Endothelial cell of umbilical vein (primary cell): ENCODE measurements around the gene NELFB. TPM values are rescaled to one million over a fixed set of nuclear protein-coding genes. Genes with fewer than 3 reads are reported as not detected.

Experiments
- BruUV-seq: library from RNA; stranded (reverse); fragments of 400-500 nt; replicated peaks from 2 replicates; lab custom pipeline; 2021; lab: Mats Ljungman, UMichigan
- CTCF ChIA-PET: fragments of 300-600, 350-600 bp; sonication (Branson Sonifier 250); formaldehyde crosslinking; loops from one replicate; lab custom pipeline; 2021; ENCODE audit warnings: antibody characterized with exemption, inconsistent platforms; lab: Charles Lee
- POLR2A ChIA-PET: fragments of 300-600, 350-600 bp; sonication (Branson Sonifier 250); formaldehyde crosslinking; loops from one replicate; lab custom pipeline; 2021; ENCODE audit warnings: antibody characterized with exemption, inconsistent platforms; lab: Charles Lee
- DNase-seq: peaks from one replicate; pipeline ENCODE4 v3.0.0-alpha.2; 2011; ENCODE audit warnings: low read depth, low spot score
- FAIRE-seq: peaks from 2 replicates; lab custom pipeline; 2011; peaks lifted over from hg19 to GRCh38; lab: Jason Lieb, UNC
- H2AFZ ChIP-seq: 2 replicates; pipeline ENCODE4 v1.6.0; 2012; ENCODE audit warnings: low read depth, low read length, control low read depth, inconsistent platforms
- H3K27ac ChIP-seq: 2 replicates; pipeline ENCODE4 v1.5.1; 2011; ENCODE audit warnings: low read depth, mild to moderate bottlenecking, control low read depth, low read length, moderate library complexity; ENCODE audit not compliant: insufficient read depth
- H3K27me3 ChIP-seq, 2 experiments: 2 replicates each; pipeline versions ENCODE4 v1.6.0 to v1.6.1; 2011; ENCODE audit warnings: low read length in 2 of 2, mixed read lengths in 1 of 2; ENCODE audit not compliant: control insufficient read depth in 2 of 2, insufficient read depth in 2 of 2
- H3K36me3 ChIP-seq, 2 experiments: 2 replicates in 1 of 2; 3 replicates in 1 of 2; pipeline ENCODE4 v1.5.1; 2011; ENCODE audit warnings: low read length in 2 of 2, mild to moderate bottlenecking in 1 of 2, moderate library complexity in 1 of 2; ENCODE audit not compliant: control insufficient read depth in 2 of 2, insufficient read depth in 2 of 2; ENCODE audit errors: extremely low read depth in 1 of 2
- H3K4me1 ChIP-seq: 3 replicates; pipeline ENCODE4 v1.5.1; 2011; ENCODE audit warnings: mild to moderate bottlenecking, low read length; ENCODE audit not compliant: control insufficient read depth, insufficient read depth; ENCODE audit errors: extremely low read depth
- H3K4me2 ChIP-seq: 2 replicates; pipeline ENCODE4 v1.6.1; 2011; ENCODE audit warnings: low read length, control low read depth, mixed read lengths; ENCODE audit not compliant: insufficient read depth
- H3K4me3 ChIP-seq, 3 experiments: fragments of 200-600 bp in 1 of 3; sonication (generic), shearing (Covaris generic) in 1 of 3; replicated peaks in 1 of 3; 2 replicates each; pipeline ENCODE4 v1.5.1; 2011 to 2016; ENCODE audit warnings: control low read depth in 3 of 3, low read length in 3 of 3, mild to moderate bottlenecking in 2 of 3, inconsistent platforms in 1 of 3, low read depth in 1 of 3, moderate library complexity in 1 of 3; ENCODE audit not compliant: insufficient read depth in 1 of 3
- H3K79me2 ChIP-seq: 2 replicates; pipeline ENCODE4 v1.6.0; 2012; ENCODE audit warnings: low read length, inconsistent platforms; ENCODE audit not compliant: control insufficient read depth, insufficient read depth
- H3K9ac ChIP-seq: replicated peaks from 2 replicates; pipeline ENCODE3; 2011; ENCODE audit warnings: low read length, control low read depth; ENCODE audit not compliant: insufficient read depth; ENCODE audit errors: extremely low read depth
- H3K9me1 ChIP-seq: replicated peaks from 3 replicates; pipeline ENCODE4 v1.6.0; 2011; ENCODE audit warnings: mild to moderate bottlenecking, low read length; ENCODE audit not compliant: control insufficient read depth, insufficient read depth; ENCODE audit errors: extremely low read depth
- H3K9me3 ChIP-seq: replicated peaks from 2 replicates; pipeline ENCODE4 v1.5.1; 2012; ENCODE audit warnings: low read length, inconsistent platforms; ENCODE audit not compliant: control insufficient read depth, insufficient read depth
- H4K20me1 ChIP-seq: replicated peaks from 2 replicates; pipeline ENCODE3; 2011; ENCODE audit warnings: mild to moderate bottlenecking, low read length; ENCODE audit not compliant: control insufficient read depth, insufficient read depth; ENCODE audit errors: extremely low read depth
- CTCF ChIP-seq, 2 donors: IDR thresholded peaks; 1 replicate in 1 of 2; 2 replicates in 1 of 2; pipeline ENCODE4 v1.5.1; 2011; ENCODE audit warnings: low read length in 2 of 2, mild to moderate bottlenecking in 2 of 2, moderate library complexity in 2 of 2, control low read depth in 1 of 2, inconsistent platforms in 1 of 2, low read depth in 1 of 2; ENCODE audit not compliant: insufficient read depth in 1 of 2; ENCODE audit errors: extremely low read depth in 1 of 2
- EZH2 ChIP-seq: IDR thresholded peaks from 2 replicates; pipeline ENCODE4 v1.6.1; 2012; ENCODE audit warnings: borderline replicate concordance, low read depth, mild to moderate bottlenecking, moderate library complexity, low read length, inconsistent platforms; ENCODE audit not compliant: severe bottlenecking
- FOS ChIP-seq: IDR thresholded peaks from 2 replicates; pipeline ENCODE4 v1.6.1; 2011; ENCODE audit warnings: mild to moderate bottlenecking, low read length, moderate library complexity, borderline replicate concordance; ENCODE audit not compliant: insufficient read depth
- GATA2 ChIP-seq: IDR thresholded peaks from 2 replicates; pipeline ENCODE4 v1.7.0; 2011; ENCODE audit warnings: low read depth, mild to moderate bottlenecking, moderate library complexity, mixed read lengths, low read length; ENCODE audit not compliant: insufficient read length, insufficient read depth
- JUN ChIP-seq: IDR thresholded peaks from 2 replicates; pipeline ENCODE4 v1.6.1; 2011; ENCODE audit warnings: borderline replicate concordance, low read depth; ENCODE audit not compliant: insufficient read length, insufficient read depth
- MAX ChIP-seq: IDR thresholded peaks from 2 replicates; pipeline ENCODE4 v1.6.1; 2011; ENCODE audit not compliant: insufficient read depth, insufficient read length
- MYC ChIP-seq: IDR thresholded peaks from one replicate; pipeline ENCODE4 v1.6.1; 2011; ENCODE audit warnings: mild to moderate bottlenecking, low read depth, low read length
- POLR2A ChIP-seq: IDR thresholded peaks from 2 replicates; pipeline ENCODE4 v1.6.1; 2012; ENCODE audit warnings: low read depth, mild to moderate bottlenecking, control low read depth, low read length
- POLR2AphosphoS5 ChIP-seq: IDR thresholded peaks from 2 replicates; pipeline ENCODE4 v1.6.1; 2012; ENCODE audit warnings: low read depth, mild to moderate bottlenecking, control low read depth, low read length, moderate library complexity; ENCODE audit not compliant: insufficient read depth
- dilution Hi-C: fragments of 300-500 bp; cut with MboI; formaldehyde crosslinking; loops from one replicate; pipeline ENCODE4 v1.15.0; 2019; ENCODE audit warnings: low sequenced_read_pairs; ENCODE audit not compliant: extremely low pct_ligation_motif_present
- intact Hi-C: fragments of 100-400 bp; cut with micrococcal nuclease; formaldehyde crosslinking; loops from one replicate; pipeline ENCODE4 v1.10.0; 2022
- polyA plus RNA-seq, 4 experiments: library from polyadenylated mRNA; depleted of rRNA in 3 of 4; stranded (reverse) in 3 of 4; unstranded in 1 of 4; fragments of >200 nt; gene quantifications; 2 replicates each; pipeline versions ENCODE4 v1.2.1 to v1.2.3, GENCODE V29; 2011 to 2012; ENCODE audit warnings: missing spikeins in 1 of 4
- total RNA-seq: library from RNA; stranded (reverse); gene quantifications from 2 replicates; pipeline ENCODE4 v1.2.3, GENCODE V29; 2021

NELFB gene
- total and polyA plus RNA-seq, 2 donors (not counting 3 experiments of a cell fraction or from before 2014, with no cell fraction given): 62.3 to 76.1 TPM

- Histone ChIP-seq H4K20me1 (no peaks in the 10 kb centered on the region), H3K4me3 (peak overlapping the region; percentile 39 to 60 (median 51)), H2AFZ (no peak overlapping the region), H3K4me2 (peak overlapping the region; percentile 52), H3K79me2 (peaks cover 42% of the 10 kb centered on the region), H3K9me3 (no peaks in the 10 kb centered on the region), H3K27ac (peak overlapping the region; percentile 91), H3K27me3 (no peaks in the 10 kb centered on the region), H3K9ac (peak overlapping the region; percentile 79), H3K4me1 (peaks cover 28% of the 10 kb centered on the region), H3K36me3 (peaks cover 10 to 12% of the 10 kb centered on the region in 2 experiments), H3K9me1 (no peaks in the 10 kb centered on the region)
- BruUV-seq: no TSS peak
- no peak for FAIRE-seq
- dilution Hi-C loops: no loop called here
- TF ChIP-seq POLR2A (no peak), MAX (no peak), GATA2 (no peak), MYC (no peak), CTCF (IDR thresholded peaks at IDR 0.05; ENCODE audit: extremely low read depth in 1 of 2, insufficient read depth in 1 of 2, low read depth in 1 of 2, low read length in 2 of 2) (no peak), JUN (no peak), FOS (no peak), EZH2 (no peak), POLR2AphosphoS5 (no peak)
- POLR2A ChIA-PET: interaction anchor here (1.2 to 2.0 kb wide), 3 partner anchors 27 to 38 kb away, joined by 4 to 10 read pairs (median 8); partner anchors contain the start of gene TUBB4B
- CTCF ChIA-PET: interaction anchor here (0.9 to 2.7 kb wide), 6 partner anchors 9 to 42 kb away, joined by 3 to 23 read pairs (median 8); partner anchors contain the start of gene NRARP
- intact Hi-C loops: no loop called here
- DNase-seq: no peak
Measured at GRCh38 chr9:137278061-137278701, 23.1 kb downstream of the NELFB start.
